HG03571 (cell line): Measurements from ENCODE around the gene FMN2.
"Not testable (repeated sequence)": the region's sequence is repeated elsewhere in the genome, so short reads cannot be mapped to it uniquely, and the experiment has no call there.

Experiments
- ATAC-seq: cut with Tn5 transposase; IDR thresholded peaks from one replicate; pipeline ENCODE4 v1.9.1; 2021; ENCODE audit not compliant: unreplicated experiment

Gene FMN2

DNA sequence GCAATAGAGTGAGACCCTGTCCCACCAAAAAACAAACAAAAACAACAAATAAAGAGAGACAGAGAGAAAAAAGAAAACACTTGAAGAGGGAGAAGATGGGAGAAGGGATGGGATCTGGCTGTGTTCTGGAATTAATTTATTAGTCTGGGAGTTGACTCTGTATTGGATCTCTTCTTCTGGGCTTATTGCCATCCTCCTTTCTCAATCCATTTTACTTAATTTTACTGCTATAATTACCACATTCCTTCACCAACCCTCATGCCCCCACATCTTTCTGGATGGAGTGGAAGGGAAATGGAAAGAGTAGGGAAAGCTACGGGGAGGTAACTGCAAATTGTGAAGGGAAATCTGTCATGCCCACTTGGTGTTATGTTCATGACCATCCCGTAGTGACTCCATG lies 42.9 kb downstream of the FMN2 start:
- no peak for ATAC-seq

GRCh38 chr1:240136402-240136801 lies 44.7 kb downstream of the FMN2 start:
- ATAC-seq: no peak

- ATAC-seq: no peak
These were observed 47.2 kb downstream of the FMN2 start for GRCh38 chr1:240138867-240139266.

GRCh38 chr1:240139511-240139910 lies 47.8 kb downstream of the FMN2 start:
- no peak for ATAC-seq

DNA sequence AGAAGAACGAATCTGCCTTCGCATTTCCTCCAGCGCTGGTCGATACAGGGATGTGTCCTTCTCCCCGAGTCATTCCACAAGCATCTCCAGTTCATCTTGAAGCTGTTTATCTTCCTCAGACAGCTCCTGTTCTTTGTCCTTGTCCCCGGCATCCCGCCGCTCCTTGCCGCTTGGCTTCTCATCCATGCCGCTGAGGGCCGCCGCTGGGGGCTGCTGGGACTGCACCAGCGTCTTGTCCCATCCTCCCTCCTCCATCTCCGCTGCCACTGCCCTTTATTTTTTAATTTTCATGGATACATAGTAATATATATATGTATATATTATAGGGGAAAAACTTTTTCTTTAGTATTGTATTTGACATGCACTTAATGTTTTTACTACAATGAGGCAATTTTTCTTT lies 53.4 kb downstream of the FMN2 start:
- ATAC-seq: no peak

DNA sequence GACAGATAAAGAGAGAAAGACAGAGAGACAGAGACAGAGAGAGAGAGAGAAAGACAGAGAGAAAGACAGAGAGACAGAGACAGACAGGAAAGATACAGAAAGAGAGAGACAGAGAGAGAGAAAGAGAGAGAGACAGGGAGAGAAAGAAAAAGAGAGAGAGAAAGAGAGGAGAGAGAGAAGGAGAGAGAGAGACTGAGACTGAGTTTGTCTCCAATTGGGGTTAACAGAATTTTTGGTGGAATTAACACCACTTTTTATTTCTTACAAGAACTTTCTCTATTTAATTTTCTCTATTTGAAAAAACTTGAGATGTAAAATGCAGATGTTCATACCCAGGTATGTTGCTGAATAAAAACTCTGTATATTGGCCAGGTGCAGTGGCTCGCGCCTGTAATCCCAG lies 56.6 kb downstream of the FMN2 start:
- no peak for ATAC-seq

GRCh38 chr1:240149484-240150094 lies 57.9 kb downstream of the FMN2 start:
- no peak for ATAC-seq

GRCh38 chr1:240151136-240151735 lies 59.6 kb downstream of the FMN2 start:
- ATAC-seq: no peak

DNA sequence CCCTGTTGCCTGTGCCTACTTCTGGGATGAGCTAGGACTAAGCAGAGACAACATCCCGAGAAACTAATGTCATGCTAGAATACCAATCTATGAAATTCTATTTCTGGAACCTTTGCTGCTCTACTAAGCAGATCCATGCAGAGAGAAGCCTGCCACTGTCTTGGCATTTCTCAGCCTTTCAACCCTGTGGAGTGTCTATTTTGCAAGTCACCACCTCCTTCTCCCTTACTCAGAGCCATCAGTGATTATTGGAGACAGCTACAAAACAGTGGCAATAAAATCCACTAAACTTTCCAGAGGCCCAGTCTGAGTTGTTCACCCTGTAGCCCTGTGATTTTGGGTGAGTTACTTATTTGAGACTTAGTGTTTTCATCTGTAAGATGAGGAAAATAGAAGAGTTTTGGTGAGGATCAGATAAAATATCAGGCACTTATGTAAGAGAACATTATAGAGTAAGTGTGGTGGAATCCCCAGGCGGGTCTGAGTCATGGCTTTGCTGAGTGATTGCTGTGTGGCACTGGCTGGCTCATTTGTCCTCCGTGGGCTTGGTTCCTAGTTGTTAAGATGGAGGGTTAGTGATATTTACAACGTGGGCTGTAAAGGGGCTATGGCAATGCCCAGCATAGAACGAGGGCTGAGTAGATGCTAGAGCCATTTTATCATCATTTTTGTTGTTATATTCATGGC lies 61.1 kb downstream of the FMN2 start:
- ATAC-seq: no peak

- ATAC-seq: no peak
These were observed 63.9 kb downstream of the FMN2 start for GRCh38 chr1:240155605-240156004.

DNA sequence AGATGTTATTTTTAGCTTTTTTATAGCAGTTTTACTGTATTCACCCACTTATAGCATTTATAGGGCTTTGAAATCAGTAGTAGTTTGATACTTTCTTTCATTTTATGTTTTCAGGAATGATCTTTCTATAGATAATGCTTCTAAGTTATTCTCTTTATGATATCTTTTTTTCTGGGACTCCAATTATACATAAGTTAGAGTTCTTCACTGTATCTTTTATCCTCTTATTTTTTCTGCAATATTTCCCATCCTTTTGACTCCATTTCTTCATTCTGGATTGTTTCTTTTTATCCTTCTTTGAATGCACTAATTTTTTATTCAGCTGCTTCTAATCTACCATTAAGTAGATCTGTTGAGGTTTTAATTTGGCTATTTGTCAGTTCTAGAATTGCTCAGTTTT lies 73.1 kb downstream of the FMN2 start:
- no peak for ATAC-seq

DNA sequence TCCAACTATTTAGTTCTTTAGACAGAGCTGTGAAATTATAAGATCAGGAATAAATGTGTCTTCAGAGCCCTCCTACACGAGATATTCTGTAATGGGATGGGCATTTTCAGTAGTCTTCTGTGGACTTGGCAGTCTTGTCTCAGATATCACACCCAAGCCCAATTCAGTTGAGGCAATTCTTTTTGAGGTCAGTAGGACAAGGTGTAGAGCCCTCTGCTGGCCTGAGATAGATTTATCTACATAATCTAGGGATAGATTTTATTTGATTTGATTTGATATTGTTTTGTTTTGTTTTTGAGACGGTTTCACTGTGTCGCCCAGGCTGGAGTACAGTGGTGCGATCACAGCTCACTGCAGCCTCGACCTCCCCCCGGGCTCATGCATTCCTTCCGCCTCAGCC lies 77.5 kb downstream of the FMN2 start:
- ATAC-seq: no peak

GRCh38 chr1:240170266-240170665 lies 78.6 kb downstream of the FMN2 start:
- ATAC-seq: no peak

DNA sequence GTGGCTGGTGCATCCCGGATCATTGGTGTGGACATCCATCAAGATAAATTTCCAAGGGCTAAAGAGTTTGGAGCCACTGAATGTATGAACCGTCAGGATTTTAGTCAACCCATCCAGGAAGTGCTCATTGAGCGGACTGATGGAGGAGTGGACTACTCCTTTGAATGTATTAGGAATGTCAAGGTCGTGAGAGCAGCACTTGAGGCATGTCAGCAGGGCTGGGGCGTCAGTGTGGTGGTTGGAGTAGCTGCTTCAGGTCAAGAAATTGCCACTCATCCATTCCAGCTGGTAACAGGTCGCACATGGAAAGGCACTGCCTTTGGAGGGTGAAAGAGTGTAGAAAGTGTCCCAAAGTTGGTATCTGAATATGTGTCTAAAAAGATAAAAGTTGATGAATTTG lies 79.1 kb downstream of the FMN2 start:
- no peak for ATAC-seq

- ATAC-seq: no peak
These were observed 80.2 kb downstream of the FMN2 start for GRCh38 chr1:240171907-240172306.

DNA sequence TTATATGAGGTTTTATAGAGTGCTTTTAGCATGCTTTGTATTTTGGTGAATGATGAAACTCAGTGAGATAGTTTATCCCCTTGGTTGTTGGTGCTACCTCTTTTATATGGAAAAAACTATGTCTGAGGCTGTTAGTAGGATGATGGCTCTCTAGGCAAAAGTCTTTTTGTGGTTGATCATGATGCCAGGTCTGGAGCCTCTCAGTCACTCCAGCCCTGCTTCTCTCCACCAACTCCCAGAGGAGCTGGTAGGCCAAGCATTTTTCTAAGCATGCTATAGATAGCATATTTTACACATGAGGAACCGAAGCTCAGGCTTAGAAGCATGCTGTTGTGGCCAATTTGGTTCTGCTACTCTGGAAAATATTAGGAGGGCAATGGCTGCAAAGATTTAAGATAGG lies 82.2 kb downstream of the FMN2 start:
- ATAC-seq: no peak

GRCh38 chr1:240174734-240175133 lies 83.1 kb downstream of the FMN2 start:
- ATAC-seq: no peak

GRCh38 chr1:240178366-240178765 lies 86.7 kb downstream of the FMN2 start:
- no peak for ATAC-seq

DNA sequence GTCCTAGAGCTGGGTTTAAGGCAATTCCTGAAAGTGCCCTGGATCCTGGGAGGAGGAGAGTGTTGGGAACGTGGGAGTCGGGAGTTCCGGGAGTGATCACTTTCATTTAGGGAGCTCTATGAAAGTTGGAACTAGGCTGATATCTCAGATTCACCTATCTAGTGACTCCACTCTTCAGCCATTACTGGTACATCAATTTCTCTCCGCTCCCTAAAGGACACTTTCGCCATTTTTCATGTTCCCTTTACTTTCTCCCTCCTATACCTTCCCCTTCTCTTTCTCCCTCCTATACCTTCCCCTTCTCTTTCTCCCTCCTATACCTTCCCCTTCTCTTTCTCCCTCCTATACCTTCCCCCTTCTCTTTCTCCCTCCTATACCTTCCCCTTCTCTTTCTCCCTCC lies 93.0 kb downstream of the FMN2 start:
- ATAC-seq: not testable (repeated sequence)

GRCh38 chr1:240188139-240188538 lies 96.5 kb downstream of the FMN2 start:
- ATAC-seq: no peak

- ATAC-seq: no peak
These were observed 97.8 kb downstream of the FMN2 start for GRCh38 chr1:240189386-240189989.

- no peak for ATAC-seq
These were observed 99.3 kb downstream of the FMN2 start for GRCh38 chr1:240190881-240191401.
